Non-pigmented ciliary epithelial cell (primary cell): ENCODE results near the gene LRPPRC.

Experiments
- DNase-seq: peaks from one replicate; pipeline ENCODE4 v3.0.0-alpha.2; 2010; ENCODE audit warnings: low read depth

The LRPPRC gene

DNA sequence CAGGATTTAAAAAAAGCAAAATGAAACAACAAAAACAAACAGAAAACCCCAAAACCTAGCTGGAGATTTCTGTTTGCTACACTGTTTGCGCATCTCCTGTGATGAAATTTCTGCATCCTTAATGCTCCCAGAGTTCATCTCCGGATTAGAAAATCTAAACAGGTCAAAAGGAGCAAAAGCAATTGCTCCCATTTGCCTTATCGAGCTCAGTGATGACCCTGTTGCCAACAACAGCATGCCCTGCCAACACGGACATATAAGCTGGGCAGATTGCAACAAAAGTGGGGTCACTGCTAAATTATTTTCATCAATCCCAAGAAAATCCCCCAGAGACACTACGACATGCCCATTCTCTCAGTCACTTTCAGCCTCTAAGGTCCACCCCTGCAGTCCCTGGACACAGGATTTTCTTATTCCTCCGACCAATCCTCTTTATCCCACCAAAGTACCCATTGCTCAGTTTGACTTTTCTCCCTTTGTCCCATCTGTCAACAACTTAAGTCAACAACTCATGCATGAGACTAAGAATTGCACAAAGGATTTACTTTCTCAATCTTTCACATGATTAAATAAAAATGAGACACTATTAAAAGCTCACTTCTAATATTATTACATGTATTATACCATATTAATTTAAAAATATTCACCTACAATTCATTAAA is 89.2 kb downstream of the LRPPRC start:
- no peak for DNase-seq

DNA sequence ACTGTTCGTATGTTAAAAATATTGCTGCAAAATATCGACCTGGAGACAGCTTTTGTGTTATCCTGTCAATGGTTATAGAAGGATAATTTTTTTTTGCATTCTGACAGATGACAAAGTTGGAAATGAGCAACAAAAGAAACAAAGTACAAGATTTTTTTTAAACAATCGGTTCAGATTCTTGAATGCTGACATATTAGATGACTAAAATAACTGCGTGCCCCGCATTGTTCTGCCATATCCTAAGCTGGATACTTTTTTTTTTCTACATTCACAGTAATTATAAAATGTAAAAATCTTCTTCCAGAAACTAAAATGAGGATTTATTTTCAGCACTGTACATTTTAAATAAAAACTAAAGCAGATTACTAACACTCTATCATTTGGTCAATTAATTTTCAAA is 89.9 kb downstream of the LRPPRC start:
- DNase-seq, result peak; percentile 10

DNA sequence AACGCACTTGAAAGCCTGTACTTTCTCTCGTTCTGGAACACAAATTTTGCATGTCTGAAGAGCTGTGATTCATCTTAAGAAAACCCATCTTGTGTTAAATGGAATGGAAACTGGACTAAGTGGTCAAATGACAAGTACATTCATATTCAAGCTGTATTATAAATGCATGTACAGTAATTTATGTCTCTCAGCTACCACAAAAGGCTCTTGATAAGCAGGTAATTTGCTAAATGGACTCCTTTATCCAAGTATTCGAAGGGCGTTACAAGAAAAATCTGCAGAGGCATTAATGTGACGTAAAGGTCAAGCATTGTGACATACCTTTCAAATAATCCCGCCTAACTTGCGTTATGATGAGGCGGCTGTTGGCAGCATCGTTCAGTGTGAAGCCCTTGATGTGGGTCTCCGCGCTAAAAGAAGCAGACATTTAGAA is 90.4 kb downstream of the LRPPRC start:
- peak; percentile 58 for DNase-seq

DNA sequence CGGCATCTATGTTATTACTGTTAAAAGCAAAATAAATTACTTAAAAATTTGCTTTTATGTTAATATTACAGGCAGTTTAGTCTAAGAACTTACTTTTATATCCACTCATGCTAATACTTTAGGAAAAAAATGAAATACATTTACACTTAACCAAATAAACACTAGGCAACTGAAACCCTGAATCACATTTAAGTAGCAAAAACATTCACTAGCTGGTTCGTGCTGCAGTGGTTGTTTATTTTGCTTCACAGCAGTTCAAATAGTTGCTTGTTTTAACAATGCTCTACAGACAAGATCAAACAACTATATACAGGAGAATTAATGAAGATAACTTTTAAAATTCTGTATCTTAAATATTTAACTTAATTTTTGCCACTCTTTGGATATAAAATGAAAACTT is 96.2 kb downstream of the LRPPRC start:
- DNase-seq, result no peak

DNA sequence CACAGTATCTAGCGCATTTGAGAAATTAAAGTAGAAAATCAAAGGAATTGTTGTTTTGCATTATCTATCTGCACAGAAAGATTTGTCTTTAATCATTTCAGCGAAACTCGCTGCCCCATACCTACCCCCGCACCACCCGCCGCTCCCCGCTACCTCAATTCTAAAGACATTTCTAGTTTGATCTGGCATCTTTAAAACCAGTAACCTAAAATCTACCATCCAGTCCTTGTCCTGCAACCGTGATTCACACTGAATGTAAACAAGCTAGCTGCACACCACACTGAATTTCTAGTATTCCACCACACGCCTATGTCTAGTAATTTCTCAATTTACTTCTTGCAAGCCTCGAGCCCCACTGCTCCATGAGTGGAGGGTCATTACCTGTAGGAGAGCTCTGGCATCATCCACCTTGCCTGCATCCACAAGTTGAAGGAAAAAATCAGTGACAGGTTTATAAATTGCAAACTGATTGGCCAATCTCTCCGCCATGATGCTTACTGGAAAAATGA is 96.9 kb downstream of the LRPPRC start:
- no peak for DNase-seq

DNA sequence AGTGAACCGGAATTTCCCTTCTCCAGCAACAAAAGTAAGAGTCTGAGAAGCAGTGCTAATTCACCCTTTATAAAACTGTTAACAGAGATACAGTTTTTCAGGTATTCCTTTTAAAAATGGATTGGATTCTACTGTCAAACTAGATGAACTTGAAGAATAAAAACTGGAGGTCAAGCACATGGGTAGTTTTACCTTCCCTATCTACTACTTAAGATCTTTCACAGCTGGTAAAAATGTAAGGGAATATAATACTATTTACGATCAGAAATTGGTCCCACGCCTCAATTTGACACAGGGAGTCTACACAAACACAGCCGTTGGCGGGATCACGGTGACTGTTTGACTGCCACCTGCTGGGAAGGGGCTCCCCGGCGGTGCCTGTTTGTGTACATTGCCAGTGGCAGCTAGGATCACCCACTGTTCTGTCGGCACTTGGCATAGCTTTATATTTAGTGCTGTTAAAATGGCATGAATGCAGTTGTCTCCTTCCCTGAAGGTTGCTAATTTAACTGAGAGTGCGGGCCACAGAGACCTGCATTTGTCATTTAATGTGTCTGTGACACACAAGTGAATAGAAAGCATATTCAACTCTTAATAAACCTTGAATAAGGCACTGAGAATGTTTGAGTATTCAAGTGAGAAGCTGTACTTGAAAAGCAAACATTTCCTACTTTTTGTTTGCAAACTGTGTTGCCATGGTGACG is 97.5 kb downstream of the LRPPRC start:
- no peak for DNase-seq

DNA sequence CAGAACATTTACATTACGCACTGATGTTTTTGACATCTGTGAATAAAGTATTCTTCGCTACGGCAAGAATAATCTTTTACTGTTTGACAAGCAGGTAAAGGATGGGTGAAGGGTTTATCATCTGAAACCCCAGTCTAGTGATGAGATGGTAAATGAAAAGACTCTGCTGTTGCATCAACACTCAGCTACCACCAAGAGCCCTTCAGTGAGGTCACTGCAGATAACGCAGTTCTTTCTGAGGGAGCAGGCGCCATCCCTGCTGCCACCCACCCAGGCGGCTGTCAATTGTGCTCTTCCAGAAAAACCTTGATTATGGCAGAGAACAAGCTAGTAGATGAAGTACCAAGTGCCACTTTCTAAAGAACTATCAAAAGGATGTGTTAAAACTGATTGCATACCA is 98.3 kb downstream of the LRPPRC start:
- DNase-seq, result no peak

DNA sequence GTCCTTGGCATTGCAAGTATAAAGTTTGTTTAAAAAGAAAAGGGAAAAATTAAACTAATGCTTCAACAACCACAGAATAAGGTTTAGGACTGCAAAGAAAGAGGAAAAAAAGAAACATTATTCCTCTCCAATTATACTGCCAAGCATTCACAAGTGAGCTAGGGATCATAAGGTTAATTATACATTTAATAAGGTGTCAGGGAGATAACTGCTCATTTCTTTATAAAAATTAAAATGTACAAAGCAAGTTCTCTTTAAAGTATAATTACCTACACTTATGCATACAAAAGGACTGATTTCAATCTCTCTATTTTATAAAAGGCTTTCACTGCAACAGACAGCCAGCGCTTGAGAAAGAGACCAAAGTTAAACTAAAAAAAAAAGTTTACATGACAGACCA is 98.9 kb downstream of the LRPPRC start:
- no peak for DNase-seq

DNA sequence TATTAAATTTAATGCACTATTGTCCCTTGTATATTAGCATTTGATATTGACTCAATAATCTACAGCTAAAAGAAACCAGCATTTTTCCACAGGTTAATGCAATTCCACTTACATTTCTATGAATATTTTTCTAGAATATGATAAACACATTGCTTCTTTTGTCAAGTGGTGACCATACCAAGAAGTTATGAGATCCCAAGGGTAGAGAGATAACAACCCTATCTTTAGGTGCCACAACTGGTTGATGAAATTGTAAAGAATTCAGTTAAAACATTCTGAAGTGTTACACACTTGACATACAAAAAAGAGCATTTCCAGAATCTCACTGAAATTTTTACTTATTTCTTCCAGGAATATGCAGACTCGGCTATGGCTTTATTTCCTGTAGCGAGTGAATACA is 101.0 kb downstream of the LRPPRC start:
- no peak for DNase-seq

DNA sequence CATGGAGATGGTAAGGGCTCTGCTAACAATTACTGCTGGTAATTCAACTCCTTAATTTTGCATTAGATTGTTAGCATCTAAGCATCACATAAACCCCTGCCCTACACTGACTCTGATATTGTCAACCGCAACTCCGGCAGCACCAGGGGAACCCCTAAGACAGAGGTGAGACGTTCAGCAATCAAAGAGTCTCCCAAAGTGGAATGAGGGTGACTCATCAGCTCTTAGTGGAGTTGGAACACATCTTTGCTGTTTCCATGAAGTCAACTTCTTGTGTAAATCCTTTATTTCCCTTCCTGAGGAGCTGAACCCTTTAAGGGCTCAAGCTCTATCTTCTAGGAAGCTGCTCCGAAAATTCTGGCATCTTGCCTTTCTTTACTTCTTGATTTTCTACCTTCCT is 104.9 kb downstream of the LRPPRC start:
- no peak for DNase-seq

DNA sequence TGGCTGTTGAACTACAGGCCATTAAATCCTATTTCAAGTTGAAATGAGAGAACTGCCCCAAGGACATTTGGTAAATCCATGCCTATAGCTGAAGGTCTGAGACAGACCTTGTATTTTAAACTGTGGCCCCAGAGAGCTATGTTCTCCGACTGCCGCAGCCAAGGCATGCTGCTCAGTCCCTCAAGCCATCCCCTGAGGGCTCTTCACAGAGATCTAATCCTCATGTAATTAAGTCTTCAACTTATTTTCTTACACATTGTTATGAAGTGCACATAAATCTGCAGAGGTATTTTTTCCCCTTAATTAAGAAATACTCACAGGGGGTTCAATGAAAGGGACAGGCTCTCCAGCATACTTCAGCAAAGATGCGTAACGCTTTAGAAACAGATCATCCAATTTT is 106.4 kb downstream of the LRPPRC start:
- no peak for DNase-seq

DNA sequence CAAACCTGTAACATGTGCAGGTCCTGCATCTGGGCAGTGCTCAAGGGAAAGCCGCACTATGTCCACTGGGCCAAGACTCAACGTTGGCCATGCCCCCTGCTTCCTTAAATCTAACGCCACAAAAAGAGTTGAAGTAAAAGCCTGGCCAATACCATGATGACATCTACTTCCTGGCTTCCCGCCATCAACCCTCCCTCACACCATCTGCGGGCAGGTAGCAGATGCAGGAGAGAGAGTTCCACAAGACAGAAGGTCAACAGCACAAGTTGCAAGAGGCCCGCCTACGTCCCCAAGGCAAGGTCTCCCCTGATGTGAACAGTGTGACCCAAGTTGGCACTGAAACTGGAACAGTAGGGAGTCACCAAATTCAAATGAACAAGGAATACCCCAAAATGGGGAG is 108.6 kb downstream of the LRPPRC start:
- DNase-seq, result no peak

DNA sequence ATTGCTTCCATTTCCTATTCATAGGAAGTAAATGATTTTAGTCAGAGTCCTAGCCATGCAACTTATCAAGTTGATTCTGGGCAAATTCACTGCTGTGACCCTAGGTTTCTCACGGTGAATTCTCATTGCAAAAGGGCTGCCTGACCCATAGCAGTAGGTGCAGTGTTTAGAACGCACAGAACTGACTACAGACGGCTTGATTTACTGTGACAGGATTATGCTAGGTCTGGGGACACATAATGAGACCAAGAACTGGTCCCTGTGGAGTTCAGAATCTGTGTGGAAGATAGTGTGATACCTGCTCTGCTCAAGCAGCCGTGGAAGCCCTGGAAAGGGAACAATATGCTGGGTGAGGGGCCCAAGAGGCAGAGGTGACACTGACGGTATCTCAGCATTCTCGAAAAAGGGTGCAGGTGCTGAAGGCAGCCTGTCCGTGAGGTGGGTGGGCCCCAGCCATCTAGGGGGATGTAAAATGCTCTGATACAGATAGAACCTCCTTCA is 110.6 kb downstream of the LRPPRC start:
- DNase-seq, result no peak

DNA sequence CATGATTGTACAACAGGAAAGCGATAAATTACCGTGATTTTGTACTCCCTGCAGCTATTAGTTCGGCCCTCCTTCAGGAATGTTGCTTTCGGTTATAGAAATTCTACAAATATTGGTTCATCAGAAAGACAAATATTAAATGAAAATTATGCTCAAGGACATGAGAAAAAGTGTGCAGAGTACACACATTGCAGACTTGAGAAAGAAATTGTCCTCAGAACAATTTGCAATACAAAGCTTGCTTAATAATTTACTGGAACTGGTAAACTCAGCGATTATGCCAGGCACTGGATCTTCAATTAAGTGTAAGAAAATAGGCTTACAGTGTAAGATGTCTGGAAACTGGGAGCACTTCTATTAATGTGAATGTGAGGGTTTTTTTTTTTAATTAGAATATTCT is 111.1 kb downstream of the LRPPRC start:
- no peak for DNase-seq

DNA sequence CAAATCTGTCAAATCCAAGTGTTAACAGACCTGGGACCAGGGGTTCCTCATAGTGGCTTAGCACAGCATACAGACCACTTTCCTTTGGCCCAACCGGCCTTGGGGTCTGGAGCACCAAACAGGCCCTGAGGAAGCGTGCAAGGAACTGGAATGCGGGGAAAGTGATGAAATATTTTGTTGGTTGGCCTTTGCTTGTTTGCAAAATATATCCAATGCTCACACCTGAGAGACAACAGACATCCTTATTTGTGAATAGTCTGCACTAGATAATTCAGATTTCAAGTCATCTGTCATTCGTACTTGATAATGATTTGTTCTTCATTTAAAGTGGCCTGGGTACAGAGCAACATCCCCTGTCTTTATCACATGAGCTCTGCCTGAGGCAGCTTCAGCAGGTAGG is 113.5 kb downstream of the LRPPRC start:
- no peak for DNase-seq

DNA sequence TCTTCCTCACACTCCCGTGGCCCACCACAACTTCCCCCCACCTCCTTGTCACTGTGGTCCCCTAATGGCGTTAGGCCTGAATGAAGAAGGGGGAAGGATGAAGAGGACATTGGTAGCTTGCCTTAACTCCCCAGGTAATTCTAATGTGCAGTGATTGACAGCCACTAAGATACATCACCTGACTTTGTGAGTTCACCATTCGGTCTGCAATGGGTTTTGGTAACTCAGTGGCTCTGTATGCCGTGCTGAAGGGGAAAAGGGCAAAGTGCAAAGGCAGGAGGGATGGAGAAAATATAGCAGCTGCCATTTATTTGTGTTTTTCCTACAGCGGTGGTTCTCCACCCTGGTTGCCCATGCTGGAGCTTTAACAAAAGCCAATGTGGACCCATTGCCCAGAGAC is 114.8 kb downstream of the LRPPRC start:
- DNase-seq, result no peak

DNA sequence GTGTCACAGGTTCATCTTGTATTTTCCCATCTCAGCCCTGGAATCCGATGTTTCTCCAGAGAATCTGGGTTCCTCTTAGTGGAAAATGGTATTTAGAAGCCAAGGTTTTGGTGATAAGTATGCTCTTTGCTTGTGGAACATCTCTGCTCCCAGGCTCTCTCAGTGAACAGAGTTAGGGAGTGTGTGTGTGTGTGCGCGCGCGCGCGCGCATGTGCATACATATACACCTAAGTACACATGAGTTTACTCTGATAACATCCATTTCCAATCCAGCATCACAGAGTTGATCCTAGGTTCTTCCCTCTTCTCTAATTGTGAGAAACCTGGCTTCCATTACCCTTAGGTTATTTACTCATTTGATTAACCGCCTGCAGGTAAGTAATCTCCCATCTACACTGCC is 115.3 kb downstream of the LRPPRC start:
- DNase-seq, result no peak

DNA sequence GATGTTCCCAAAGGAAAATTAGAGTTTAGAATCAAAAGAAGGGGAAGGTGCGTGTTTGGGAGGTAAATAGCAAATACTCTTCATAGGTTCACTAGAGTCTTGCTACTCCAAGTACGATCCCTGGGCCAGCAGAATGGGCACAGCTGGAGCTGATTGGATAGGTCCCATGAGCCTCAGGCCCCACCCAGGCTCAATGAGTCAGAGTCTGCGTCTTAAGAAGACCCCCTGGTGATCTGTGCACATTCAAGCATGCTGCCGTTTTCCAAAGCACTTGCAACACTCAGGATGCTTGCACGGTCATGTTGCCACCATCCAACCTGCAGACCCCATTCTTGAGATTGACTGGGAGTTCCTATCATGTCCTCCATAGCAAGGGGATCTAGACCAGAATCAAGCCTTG is 116.5 kb downstream of the LRPPRC start:
- DNase-seq, result no peak

DNA sequence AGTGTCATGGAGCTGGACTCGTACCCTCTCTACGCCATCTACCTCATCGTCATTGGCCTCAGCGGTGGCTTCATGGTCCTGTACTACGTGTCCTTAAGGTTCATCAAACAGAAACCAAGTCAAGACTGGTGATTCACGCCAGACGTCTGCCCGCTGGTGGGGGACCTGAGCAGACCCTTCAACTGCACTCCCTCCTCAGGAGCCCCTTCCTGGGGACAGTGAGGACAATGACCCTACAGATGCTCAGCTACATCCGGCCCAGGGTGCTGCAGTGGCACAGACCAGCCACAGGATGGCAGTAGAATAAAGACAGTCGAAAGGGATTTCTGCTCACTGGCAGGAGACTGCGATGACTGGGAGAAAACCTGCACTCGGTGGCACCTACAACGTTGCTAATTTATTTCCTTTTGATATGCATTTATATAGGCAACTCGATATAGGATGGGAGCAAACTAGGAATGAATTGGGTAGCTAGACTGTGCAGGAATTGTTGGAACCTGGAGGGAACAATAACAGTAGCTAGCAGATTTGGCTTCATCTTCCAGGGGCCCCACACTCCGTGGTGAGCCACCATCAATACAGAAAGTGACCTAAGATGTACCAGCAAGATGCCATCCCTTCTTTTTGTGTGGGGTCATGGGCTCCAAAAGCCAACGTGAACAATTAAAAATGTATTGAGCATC is 117.9 kb downstream of the LRPPRC start:
- no peak for DNase-seq

DNA sequence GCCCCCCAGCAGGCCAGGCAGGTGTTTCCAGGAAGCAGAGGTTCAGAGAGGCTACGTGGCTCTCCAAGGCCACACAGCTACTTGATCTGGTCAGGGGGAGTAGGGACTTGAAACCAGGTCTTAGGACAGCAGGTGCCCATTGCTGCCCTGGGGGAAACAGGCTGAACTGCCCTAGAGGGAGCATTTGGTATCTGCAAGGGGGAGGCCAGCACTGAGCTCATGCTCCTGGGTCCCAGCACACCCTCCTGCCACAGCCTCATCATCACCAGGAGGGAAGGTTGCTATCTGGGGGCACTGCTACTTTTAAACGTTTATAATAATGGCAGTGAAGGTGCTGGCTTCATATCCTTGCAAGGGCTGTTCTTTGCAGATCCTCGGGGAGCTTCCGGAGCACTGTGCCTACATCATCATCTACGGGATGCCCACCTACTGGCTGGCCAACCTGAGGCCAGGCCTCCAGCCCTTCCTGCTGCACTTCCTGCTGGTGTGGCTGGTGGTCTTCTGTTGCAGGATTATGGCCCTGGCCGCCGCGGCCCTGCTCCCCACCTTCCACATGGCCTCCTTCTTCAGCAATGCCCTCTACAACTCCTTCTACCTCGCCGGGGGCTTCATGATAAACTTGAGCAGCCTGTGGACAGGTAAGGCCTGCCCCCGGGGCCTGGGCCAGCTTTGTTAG is 120.9 kb downstream of the LRPPRC start:
- no peak for DNase-seq

DNA sequence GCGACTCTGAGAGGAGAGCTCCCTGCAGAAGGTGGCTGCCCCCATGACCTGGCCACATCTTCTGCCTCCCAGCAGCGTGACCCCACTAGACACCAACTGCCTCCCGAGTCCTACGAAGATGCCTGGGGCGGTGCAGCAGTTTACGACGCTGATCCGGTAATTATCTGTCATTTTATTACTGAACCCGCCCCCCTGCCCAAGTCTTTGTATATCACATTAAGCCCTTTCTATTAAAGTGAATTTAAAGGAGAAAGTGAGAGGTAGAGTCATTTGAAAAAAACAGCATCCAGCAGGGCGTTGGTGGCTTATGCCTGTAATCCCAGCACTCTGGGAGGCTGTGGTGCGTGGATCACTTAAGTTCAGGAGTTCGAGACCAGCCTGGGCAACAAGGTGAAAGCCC is 123.6 kb downstream of the LRPPRC start:
- DNase-seq, result no peak

DNA sequence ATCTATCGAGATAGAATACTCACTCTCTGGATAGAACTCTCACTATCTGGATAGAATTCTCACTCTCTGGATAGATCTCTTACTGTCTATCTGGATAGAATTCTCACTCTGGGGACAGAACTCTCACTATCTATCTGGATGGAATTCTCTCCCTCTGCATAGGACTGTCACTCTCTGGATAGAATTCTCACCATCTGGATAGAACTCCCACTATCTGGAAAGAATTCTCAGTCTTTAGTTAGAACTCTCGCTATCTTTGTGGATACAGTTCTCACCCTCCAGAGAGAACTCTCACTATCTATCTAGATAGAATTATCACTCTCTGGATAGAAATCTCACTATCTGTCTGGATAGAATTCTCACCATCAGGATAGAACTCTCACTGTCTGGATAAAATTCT is 140.5 kb downstream of the LRPPRC start:
- DNase-seq, result no peak

DNA sequence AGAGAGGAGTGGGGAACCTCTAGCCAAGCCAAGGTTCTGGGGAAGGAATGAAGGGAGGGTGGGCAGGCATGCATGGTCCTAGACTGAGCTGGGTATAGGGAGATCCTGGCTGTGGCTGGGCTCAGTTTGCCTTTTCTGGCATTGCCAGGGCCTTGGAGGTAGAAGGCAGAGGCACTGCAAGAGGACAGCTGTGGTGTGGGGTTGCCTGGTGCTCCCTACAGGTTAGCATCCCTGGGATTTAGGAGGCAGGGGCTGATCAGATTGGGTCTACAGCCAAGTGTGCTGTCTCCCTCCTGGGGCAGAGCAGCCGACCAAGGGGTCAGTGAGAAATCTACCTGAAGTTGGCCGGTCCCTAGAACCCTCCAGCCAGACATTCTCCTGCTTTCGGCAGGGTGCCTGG is 141.1 kb downstream of the LRPPRC start:
- DNase-seq, result no peak
